Fibroblast of the conjunctiva (primary cell): ENCODE measurements around the gene ST6GALNAC3.

ENCODE experiments used
- DNase-seq: peaks from one replicate; pipeline ENCODE4 v3.0.0-alpha.2; 2010; ENCODE audit warnings: low read depth

ST6GALNAC3 gene

DNA sequence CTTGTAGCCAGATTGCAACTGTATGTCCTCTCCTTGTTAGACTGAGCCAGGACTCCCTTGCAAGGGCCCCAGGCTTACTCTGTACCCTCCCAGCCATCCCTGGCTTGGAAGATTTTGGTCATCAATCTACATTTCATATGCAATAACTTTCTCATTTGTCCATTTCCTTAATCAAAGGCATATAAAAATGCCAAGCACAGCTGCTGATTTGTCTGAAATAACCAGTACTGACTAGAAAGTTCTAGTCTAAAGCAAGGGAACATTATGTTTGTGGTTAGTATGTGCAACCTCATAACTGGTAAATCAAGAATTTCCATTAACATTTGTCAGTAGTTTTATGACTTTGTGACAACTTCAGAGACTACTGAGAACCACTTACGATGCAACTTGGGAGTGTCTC, 370.2 kb downstream of the ST6GALNAC3 start:
- DNase-seq, result no peak

DNA sequence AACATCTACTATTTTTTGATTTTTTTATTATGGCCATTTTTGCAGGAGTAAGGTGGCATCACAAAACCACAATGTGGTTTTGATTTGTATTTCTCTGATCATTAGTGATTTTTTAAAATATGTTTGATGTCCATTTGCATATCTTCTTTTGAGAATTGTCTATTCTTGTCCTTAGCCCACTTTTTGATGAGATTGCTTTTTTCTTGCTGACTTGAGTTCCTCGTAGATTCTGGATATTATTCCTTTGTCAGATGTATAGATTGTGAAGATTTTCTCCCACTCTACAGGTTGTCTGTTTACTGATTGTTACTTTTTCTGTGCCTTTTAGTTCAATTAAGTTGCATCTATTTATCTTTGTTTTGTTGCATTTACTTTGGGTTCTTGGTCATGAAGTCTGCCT, 375.7 kb downstream of the ST6GALNAC3 start:
- DNase-seq, result no peak

DNA sequence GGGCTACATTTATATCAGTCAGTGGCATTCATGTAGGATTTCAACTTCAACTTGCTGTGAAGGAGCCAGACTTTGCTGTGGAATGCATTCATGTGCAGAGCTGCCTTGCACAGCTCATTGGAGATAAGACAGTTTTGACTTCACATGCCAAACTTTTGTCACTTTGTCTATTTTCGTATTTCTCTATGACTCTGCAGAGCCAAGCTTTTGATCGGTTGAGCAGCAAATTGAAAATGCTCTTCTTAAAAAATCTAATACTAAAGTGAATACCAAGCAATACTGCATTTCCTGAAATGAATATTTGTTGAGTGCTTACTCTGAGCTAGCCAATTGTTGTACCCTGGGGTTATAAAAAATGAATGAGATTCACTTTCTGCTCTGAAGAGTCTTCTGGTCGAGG, 388.7 kb downstream of the ST6GALNAC3 start:
- no peak for DNase-seq

GRCh38 chr1:76463849-76464248, 389.3 kb downstream of the ST6GALNAC3 start:
- DNase-seq, result no peak

DNA sequence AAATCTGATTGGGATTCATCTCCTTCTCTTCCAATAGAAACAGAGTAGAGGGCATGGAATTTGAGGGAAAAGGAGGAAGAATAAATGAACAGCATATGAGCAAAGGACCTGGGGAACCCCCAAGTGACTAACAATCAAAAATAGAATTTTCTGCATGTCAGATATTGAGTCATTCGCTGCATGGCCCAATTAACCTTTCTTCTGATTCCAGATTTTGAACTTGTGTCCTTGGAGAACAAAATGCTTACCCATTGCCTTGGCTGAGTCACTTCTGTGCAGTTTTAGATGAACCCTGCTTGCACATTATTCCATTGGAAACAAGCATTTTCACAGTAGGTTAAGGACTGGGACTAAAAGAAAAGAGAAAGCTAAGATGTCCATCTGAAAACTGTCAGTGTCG, 390.5 kb downstream of the ST6GALNAC3 start:
- peak; percentile 35 for DNase-seq

DNA sequence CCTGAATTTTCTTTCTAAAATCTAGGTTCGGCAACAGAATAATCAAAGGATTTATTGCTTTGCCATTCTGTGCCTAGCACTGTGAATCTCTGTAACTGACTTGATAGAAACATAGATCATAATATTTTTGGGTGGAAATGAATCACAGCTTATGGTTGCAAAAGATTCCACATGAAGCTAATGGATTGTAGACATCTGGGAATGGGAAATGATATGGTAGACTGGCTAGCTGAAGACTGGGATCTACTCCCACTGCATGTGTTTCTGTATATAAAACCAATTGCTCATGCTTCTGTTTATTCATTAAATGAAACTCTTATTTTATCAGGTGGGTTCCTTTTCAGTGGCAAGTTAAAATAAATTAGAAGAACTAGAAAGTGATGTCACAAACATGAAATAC, 395.6 kb downstream of the ST6GALNAC3 start:
- DNase-seq, result no peak

- no peak for DNase-seq
Observed at GRCh38 chr1:76471536-76471935, 397.0 kb downstream of the ST6GALNAC3 start.

GRCh38 chr1:76473591-76473990, 399.0 kb downstream of the ST6GALNAC3 start:
- no peak for DNase-seq

GRCh38 chr1:76474922-76475321, 400.4 kb downstream of the ST6GALNAC3 start:
- DNase-seq, result no peak

DNA sequence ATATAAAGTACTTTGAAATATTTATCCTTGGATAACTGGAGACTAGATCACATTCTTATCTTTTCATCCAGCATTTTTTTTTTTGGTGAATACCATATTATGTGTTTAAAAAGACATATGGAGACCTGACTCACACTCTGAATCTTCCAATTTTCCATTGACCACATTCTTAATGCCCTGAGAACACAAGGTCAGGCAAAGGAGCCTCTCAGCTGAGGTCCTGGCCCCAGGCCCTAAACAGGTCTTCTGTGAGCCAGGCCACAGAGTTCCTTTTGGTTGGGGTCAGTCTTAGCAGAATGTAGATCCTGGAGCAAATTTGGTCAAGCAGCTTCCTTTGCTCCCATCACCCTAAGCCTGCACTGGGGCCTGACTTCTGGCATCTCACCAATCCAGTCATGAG, 402.6 kb downstream of the ST6GALNAC3 start:
- DNase-seq, result no peak

DNA sequence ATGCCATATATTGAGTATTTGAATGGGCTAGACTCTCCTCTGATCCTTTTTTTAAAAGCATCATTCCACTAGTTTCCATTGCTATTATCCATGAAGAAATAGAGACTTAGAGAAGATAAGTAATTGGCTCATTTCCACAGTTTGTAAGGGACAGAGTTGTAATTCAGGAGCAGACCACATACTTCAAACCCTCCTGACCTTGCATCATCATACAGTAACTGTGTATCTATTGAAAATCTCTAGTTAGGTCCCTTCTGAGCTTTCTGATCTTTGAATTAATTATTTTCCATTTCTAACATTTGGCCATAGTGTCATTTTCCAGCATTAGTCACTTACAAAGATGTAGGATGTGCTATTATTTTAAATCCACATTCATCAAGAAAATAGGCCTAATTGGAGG, 406.3 kb downstream of the ST6GALNAC3 start:
- DNase-seq, result no peak

DNA sequence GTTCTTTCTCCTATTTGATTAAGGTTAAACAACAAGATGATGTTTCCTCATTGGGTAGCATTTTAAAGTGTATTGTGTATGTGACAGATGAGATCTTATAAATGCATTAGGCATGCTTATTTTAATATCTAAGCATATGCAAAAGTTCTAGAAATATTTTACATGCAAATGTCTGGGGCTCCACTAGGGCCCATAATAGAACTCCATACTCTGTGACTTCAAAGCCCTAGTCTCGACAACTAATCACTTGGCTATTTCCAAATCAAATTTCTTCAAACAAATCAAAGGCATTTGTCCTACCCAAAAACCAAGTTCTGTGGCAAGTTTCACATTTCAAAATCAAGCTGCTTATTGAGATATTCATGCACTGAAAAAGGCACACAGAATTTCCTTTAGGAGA, 407.1 kb downstream of the ST6GALNAC3 start:
- no peak for DNase-seq

DNA sequence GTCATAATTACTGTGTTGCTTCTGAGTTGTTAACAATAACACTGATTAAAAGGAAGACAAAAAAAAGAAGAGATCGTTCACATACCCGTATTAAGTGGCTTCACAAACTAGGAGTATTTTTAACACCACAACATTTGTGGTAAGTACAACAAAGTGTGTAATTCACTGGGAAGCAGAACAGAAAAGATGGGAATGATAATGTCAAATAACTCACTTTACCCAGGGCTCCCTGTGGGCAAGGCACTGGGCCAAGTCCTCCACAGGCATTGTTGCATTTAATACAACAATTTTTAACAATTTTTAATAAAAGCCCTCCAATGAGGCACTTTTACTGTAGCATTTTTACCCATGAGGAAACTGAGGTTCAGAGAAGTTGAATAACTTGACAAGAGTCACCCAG, 407.7 kb downstream of the ST6GALNAC3 start:
- no peak for DNase-seq

DNA sequence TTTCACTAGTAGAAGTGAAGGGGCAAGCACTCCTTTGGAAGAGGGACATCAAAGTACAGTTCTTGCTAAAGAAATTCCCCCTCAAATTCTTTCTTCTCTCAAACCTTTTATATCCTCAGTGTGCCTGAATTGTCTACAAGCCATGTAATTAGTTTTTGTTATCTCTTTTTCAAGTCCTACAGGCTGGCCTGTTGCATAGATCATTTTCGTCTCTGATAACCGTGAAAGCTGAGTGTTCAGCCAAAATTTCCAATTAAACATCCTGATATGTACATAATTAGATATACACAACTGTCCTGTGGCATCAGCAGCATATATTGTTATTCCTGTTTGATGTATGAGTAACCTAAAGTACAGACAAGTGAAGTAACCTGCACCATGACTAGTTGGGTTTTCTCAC, 417.2 kb downstream of the ST6GALNAC3 start:
- DNase-seq, result no peak

DNA sequence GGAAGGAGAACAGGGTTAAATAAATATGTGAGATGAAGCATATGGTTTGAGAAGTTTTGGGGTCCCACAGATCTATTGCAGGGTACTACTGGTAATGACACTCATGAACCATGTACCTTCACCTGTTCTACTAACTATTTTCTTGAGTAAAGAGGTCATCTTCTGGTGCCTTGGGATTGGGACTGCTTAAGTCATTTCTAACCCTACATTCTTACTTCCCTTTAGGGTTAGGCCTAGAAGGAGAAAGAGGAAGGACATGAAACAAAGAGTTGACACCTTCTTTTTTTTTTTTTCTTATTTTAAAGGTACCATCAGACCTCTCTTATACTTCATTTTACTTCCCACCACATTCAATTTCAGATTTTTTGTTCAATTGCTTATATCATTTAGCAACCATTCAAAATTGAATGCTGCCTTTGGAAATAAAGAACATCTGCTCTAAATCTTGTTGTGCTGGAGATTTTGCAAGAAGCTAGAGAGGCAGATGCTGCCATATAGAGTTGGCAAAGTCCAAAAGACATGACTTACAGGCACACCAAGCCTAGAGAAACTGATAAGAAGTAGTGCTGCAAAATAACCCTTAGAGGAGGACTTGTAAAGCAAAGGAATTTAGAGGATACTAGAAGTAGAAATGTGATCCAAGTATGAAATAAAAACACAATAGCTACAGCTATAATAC, 418.3 kb downstream of the ST6GALNAC3 start:
- no peak for DNase-seq

- no peak for DNase-seq
Observed at GRCh38 chr1:76494807-76495206, 420.3 kb downstream of the ST6GALNAC3 start.

GRCh38 chr1:76496871-76497270, 422.3 kb downstream of the ST6GALNAC3 start:
- no peak for DNase-seq

DNA sequence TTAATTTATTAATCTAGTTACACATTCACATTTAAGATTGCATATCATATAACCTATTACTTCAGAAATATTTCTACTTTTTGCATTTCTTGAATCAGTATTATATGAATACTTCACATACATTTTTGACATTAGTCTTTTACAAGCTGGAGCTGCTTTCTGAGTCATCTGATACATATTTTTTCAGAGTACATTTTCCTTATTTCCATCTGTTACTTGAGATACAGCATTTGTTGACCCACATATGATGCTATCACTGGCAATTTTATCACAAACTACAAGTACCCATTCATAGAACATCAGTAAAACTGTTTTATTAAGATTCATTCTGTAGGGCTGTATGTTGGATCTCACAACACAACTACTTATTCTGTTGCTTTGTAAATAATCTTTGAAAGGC, 425.6 kb downstream of the ST6GALNAC3 start:
- no peak for DNase-seq

DNA sequence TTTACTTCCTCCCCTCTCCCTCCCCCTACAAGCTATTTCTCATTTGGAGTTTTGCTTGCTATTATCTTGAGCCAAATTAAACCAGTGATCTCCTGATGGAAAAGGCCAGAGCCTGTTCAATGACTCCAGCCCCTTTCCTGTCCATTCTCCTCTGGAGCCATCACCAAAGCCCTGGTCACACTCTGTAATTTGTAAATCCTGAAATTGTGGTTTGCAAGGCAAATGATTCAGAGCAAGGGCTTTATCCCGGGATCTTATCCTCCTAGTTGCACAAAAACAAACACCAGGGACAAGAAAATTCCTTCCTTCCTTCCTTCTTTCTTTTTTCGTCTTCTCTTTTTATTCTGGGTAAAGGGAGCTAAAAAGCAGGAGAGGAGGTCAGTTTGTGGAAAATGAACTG, 426.6 kb downstream of the ST6GALNAC3 start:
- no peak for DNase-seq

GRCh38 chr1:76501586-76502219, 427.2 kb downstream of the ST6GALNAC3 start:
- no peak for DNase-seq

DNA sequence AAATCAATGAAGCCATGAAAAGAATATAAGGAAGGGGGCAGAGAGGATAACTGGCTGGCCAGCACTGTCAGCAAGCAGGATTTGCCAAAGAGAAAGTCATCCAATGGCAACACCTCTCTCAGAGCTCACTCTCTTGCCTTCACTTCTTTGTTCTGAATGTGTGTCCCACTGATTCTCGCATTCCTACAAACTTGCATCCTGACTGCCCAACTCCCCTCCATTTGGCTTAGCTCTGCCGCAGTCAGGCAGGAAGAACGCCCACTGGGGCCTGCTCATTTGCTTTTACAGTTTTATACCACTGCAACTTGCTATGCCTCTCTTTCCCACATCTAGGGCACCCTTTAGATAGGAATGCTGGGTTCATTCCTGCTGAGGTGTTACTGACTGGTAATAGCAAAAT, 428.6 kb downstream of the ST6GALNAC3 start:
- DNase-seq, result no peak

GRCh38 chr1:76503736-76504135, 429.2 kb downstream of the ST6GALNAC3 start:
- no peak for DNase-seq

- no peak for DNase-seq
Observed at GRCh38 chr1:76507376-76507775, 432.8 kb downstream of the ST6GALNAC3 start.

GRCh38 chr1:76508871-76509270, 434.3 kb downstream of the ST6GALNAC3 start:
- no peak for DNase-seq
